ENCODE results near the gene DUS2.

The DUS2 gene

DNA sequence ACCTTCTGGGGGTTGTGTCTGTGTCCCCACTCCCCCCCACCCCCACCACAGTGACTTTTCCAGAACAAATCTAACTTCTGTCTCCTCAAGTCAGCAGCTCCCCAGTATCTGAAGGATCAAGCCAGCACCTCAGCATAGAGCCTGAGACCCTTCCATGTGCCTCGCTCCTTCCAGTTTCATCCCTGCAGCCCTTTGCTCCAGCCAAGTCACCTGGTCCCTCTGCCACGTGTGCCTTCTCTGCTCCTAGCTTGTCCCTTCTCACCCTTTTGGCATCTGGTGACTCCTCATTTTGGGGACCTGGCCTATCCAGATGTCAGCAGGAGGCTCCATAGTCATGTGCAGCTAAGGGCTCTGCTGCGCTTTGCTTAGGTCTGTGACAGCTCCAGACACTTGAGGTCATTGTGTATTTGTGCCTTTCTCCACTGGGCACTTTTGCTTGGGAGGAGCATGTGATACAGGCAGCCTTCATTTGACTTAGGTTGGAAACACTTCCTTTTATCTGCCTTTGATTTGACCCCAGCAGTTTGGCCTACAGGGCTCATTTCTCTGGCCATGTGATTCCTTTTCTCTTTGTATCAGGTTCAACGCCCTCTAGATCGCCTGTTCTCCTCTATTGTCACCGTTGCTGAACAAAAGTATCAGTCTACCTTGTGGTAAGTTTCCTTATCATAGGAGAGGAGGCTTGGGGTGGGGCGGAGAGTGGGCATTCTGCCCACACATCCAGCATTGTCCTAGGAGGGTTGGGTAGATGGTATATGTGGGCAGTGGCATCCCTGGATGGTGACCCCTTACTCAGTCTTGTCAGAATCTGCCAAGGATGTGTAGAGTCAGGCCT is 55.0 kb downstream of the DUS2 start:
- DNase-seq (ENCODE audit: low spot score), result no peak

DNA sequence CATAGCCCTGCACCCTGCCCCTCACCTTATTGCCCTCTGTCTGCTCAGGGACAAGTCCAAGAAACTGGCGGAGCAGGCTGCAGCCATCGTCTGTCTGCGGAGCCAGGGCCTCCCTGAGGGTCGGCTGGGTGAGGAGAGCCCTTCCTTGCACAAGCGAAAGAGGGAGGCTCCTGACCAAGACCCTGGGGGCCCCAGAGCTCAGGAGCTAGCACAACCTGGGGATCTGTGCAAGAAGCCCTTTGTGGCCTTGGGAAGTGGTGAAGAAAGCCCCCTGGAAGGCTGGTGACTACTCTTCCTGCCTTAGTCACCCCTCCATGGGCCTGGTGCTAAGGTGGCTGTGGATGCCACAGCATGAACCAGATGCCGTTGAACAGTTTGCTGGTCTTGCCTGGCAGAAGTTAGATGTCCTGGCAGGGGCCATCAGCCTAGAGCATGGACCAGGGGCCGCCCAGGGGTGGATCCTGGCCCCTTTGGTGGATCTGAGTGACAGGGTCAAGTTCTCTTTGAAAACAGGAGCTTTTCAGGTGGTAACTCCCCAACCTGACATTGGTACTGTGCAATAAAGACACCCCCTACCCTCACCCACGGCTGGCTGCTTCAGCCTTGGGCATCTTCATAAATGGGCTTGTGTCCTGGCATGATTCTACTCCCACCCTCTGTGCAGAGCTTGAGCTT is 55.8 kb downstream of the DUS2 start:
- no peak for DNase-seq (ENCODE audit: low spot score)

DNA sequence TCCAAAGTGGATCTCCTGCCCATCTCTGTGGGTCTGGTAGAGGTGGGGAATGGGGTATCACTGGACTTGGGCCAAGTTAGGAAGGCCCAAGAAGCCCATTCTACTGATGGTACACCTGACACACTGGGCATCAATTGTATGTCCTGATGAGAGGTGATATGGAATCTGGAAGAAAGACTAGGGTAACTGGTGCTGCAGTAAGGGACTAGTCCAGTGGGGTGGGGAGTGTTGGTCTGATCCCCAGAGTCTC is 56.2 kb downstream of the DUS2 start:
- no peak for DNase-seq (ENCODE audit: low spot score)

- DNase-seq (ENCODE audit: low spot score), result peak; percentile 65
Measured at GRCh38 chr16:68079626-68080344, 56.7 kb downstream of the DUS2 start.

GRCh38 chr16:68081861-68082628 is 59.0 kb downstream of the DUS2 start:
- DNase-seq (ENCODE audit: low spot score), result peak; percentile 47

GRCh38 chr16:68082629-68083238 is 59.6 kb downstream of the DUS2 start:
- no peak for DNase-seq (ENCODE audit: low spot score)

DNA sequence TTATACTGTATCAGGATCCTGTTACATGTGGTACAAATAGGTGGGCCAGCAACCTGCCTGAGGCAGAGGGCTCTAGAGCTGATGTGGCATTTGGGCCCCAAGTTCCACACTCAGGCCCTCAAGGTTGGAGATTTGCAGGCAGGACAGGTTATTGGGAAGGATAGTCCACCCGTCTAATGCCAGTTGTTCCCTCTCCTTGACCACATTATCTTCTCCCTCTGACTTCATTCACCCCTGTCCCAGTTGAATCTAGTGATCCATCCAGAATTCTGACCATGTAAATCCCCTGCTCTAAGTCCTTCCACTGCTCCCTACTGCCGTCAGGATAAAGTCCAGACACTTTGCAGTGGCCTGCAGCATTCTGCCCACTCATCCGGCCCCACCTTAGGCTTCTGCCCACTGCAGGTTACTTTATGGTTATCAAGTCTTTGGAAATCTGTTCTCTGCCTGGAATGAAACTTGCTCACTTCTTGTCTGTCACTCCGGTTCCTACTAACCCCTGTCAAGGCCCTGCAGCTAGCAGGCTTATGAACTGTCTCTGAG is 60.2 kb downstream of the DUS2 start:
- DNase-seq (ENCODE audit: low spot score), result no peak

DNA sequence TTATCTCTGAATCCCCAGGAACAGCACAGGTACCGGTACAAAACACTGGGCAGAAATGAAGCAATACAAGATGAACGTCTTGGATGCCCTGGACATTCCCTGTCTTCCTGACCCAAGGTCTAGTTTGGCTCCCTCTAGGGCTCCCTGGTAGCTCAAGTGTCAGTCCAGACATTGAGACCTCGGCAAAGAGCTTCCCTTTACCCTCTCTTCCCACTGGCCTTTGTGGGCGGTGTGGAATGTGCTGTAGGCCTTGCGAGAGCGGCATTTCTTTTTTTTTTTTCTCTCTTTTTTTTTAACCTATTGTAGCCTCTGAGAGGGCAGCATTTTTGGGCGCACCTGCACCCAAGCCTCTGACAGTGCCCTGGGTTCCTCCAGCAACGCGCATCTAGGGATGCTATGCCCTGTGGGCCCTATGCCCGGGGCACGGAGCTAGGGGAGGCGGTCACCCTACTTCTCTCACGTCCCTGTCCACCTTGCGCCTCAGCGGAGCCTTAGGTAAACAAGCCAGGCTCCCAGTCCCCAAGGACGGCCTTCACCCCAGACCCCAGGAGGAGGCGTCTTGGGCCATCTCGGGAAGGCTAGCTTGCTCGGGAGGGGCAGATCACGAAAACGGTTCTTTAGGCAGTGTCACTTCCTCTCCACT is 60.9 kb downstream of the DUS2 start:
- no peak for DNase-seq (ENCODE audit: low spot score)

- peak; percentile 95 for DNase-seq (ENCODE audit: low spot score)
Measured at GRCh38 chr16:68084504-68085258, 61.6 kb downstream of the DUS2 start.

DNA sequence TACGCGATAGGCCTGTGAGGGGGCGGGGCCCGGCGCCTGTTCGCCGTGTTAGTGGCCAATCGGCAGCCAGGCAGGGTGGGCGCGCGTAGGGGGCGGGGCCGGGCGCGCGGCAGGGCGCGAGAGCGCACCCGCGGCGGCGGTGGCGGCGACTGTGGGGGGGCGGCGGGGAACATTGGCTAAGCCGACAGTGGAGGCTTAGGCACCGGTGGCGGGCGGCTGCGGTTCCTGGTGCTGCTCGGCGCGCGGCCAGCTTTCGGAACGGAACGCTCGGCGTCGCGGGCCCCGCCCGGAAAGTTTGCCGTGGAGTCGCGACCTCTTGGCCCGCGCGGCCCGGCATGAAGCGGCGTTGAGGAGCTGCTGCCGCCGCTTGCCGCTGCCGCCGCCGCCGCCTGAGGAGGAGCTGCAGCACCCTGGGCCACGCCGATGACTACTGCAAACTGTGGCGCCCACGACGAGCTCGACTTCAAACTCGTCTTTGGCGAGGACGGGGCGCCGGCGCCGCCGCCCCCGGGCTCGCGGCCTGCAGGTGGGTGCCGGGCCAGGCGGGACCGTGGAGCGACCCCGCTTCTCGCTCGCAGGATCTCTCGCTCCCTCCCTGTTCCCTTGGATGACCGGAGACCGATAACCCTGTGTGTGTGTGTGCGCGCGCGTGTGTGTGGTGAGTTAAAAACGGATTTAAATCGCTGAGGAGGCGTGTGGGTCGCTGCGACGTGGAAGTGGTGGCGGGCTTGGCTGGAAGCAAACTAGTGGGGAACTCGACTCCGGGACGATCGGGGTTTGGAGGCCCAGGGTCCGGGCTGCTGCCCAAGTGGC is 62.4 kb downstream of the DUS2 start, which contains the start of gene NFATC3:
TSS of gene NFATC3 (plus strand) at position 112 of the 813 bp plus-strand sequence. CDS start at position 424, 312 bp downstream.
- DNase-seq (ENCODE audit: low spot score), result peak; percentile 46

DNA sequence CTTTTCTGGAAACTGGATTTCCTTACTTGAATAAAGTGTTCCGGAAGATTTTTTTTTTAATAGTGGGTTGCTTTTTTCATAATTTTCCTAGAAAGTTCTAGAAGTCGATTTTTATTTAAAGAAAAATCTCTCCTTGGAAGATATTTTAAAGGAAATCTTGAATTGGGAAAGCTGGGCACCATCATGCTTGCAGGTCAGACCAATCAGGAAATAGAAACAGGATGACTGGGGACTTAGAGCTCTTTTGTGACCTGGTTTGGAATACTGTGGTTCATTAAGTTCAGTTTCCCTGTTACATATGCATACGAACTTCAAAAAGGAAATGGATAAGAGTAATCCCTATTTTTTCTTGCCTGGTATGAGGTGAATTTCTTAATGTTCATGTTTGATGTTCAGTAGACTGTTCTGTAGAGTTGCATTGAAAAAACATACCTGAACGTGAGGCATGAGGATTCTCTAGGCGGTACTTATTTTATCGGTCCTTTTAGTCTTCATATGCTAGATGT is 63.3 kb downstream of the DUS2 start:
- DNase-seq (ENCODE audit: low spot score), result peak; percentile 64

GRCh38 chr16:68086860-68087268 is 63.8 kb downstream of the DUS2 start:
- DNase-seq (ENCODE audit: low spot score), result no peak

DNA sequence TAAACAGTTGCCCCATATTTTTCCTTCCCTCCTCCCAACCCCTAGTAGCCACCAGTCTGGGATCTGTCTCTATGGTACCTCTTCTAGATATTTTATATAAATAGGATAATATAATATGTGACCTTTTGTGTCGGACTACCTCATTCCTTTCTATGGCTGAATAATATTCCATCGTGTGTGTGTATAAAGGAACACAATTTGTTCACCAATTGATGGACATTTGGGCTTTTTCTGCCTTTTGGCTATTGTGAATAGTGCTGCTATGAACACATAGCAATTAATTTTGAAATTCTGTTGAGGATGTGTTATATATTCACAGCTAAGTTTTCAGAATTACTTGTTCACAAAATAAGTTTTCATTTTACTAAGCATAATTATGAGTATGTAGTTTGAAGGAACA is 64.6 kb downstream of the DUS2 start:
- DNase-seq (ENCODE audit: low spot score), result no peak

DNA sequence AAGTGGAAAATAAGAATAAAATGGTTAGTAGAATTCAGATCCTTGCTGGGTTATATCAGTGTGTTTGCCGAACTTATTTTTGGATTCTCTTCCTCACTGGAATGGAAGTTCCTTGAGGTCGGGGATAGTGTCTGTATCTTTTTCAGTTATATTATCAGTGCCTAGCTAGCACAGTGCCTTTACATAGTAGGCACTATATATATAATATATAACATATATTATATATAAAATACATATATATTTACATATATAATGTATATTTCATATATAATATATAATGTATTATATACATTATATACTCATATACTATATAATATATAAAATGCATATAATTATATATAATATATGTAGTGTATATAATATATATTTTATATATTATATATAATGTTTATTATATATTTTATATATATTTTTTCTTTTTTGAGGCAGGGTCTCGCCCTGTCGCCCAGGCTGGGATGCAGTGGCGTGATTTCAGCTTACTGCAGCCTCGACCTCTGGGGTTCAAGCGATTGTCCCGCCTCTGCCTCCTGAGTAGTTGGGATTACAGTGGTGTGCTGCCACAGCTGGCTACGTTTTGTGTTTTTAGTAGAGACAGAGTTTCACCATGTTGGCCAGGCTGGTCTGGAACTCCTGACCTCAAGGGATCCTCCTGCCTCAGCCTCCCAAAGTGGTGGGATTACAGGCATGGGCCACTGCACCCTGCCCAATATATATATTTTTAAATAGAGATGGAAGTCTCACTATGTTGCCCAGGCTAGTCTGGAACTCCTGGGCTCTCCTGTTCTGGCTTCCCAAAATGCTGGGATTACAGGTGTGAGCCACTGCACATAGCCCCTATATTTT is 65.3 kb downstream of the DUS2 start:
- DNase-seq (ENCODE audit: low spot score), result no peak

- no peak for DNase-seq (ENCODE audit: low spot score)
Measured at GRCh38 chr16:68089067-68089466, 66.0 kb downstream of the DUS2 start.

DNA sequence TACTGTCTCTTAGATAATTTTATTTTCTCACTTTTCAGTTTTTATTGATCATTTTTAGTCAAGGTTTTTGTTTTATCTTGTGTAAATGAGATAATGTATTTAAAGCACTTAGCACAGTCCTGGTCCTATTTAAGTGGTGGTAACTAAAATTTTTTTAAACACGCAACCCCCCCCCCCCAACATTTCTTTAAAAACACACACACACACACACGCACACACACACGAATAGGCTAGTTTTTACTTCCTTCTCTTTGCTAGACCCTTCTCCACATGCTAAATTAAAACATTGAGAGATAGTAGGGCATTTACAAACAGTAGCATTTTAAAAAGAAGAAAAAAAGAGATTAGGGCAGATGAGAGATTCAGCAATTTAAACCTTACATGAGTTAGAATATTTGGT is 67.0 kb downstream of the DUS2 start:
- DNase-seq (ENCODE audit: low spot score), result no peak

GRCh38 chr16:68090533-68090932 is 67.4 kb downstream of the DUS2 start:
- no peak for DNase-seq (ENCODE audit: low spot score)

Data from pons (tissue), 1 donor.